HepG2 (cell line): ENCODE results near the gene NYNRIN. TPM values are rescaled to one million over a fixed set of nuclear protein-coding genes. Genes with fewer than 3 reads are reported as not detected.

Experiments
- GTF3A ChIP-seq: sonication (generic); formaldehyde crosslinking; conservative IDR thresholded peaks from 2 replicates; pipeline ENCODE4 v1.4.0; 2020; ENCODE audit warnings: mild to moderate bottlenecking, missing genetic modification reagents
- MEIS2 ChIP-seq: sonication (generic); formaldehyde crosslinking; IDR thresholded peaks from 2 replicates; pipeline ENCODE4 v1.9.0; 2021; ENCODE audit warnings: mild to moderate bottlenecking, missing genetic modification reagents
- SOX13 ChIP-seq, 3 experiments: fragments of 450-650 bp in 1 of 3; sonication (generic) in 1 of 3; formaldehyde crosslinking in 1 of 3; IDR thresholded peaks in 2 of 3; conservative IDR thresholded peaks in 1 of 3; 2 replicates each; pipeline versions ENCODE4 v1.5.0 to v1.6.1; 2016 to 2020; ENCODE audit warnings: antibody characterized with exemption in 1 of 3, mild to moderate bottlenecking in 1 of 3, missing compliant biosample characterization in 1 of 3, missing genetic modification reagents in 1 of 3, moderate library complexity in 1 of 3
- SOX6 ChIP-seq, 2 experiments: fragments of 450-650 bp in 1 of 2; sonication (generic) in 1 of 2; formaldehyde crosslinking in 1 of 2; IDR thresholded peaks; 2 replicates each; pipeline versions ENCODE4 v1.4.0 to v1.6.1; 2017 to 2020; ENCODE audit warnings: antibody characterized with exemption in 1 of 2, mild to moderate bottlenecking in 1 of 2, missing genetic modification reagents in 1 of 2
- TBX2 ChIP-seq: sonication (generic); formaldehyde crosslinking; IDR thresholded peaks from 2 replicates; pipeline ENCODE4 v1.5.0; 2020; ENCODE audit warnings: missing genetic modification reagents, mild to moderate bottlenecking, borderline replicate concordance
- TBX3 ChIP-seq: fragments of 450-650 bp; IDR thresholded peaks from 2 replicates; pipeline ENCODE4 v1.6.1; 2017; ENCODE audit warnings: antibody characterized with exemption, mild to moderate bottlenecking, inconsistent platforms, borderline replicate concordance
- U2AF1 ChIP-seq: fragments of 200-400 bp; formaldehyde crosslinking; optimal IDR thresholded peaks from 2 replicates; pipeline ENCODE3; 2017; ENCODE audit warnings: mild to moderate bottlenecking, low read depth, low read length
- ZNF30 ChIP-seq: sonication (generic); formaldehyde crosslinking; IDR thresholded peaks from 2 replicates; pipeline ENCODE4 v1.5.0; 2020; ENCODE audit warnings: mild to moderate bottlenecking, missing genetic modification reagents
- ZNF776 ChIP-seq: sonication (generic); formaldehyde crosslinking; IDR thresholded peaks from 2 replicates; pipeline ENCODE4 v1.4.0; 2020; ENCODE audit warnings: mild to moderate bottlenecking, missing genetic modification reagents
- ZNF850 ChIP-seq: sonication (generic); formaldehyde crosslinking; conservative IDR thresholded peaks from 2 replicates; pipeline ENCODE4 v1.9.0; 2021; ENCODE audit warnings: mild to moderate bottlenecking, missing genetic modification reagents
- ZSCAN21 ChIP-seq: sonication (generic); formaldehyde crosslinking; IDR thresholded peaks from 2 replicates; pipeline ENCODE4 v1.8.0; 2022; ENCODE audit warnings: mild to moderate bottlenecking, missing genetic modification reagents, moderate library complexity, borderline replicate concordance
- polyA plus RNA-seq, 8 experiments: library from polyadenylated mRNA; depleted of rRNA in 3 of 8; stranded (reverse) in 7 of 8; unstranded in 1 of 8; fragments of >200 nt; fragmentation: Illumina TruSeq in 4 of 8; extraction: Trizol in 4 of 8; gene quantifications; 2 replicates each; pipeline versions ENCODE4 v1.2.1 to v1.2.3, GENCODE V29; 2011 to 2016; ENCODE audit warnings: low read depth in 4 of 8, missing spikeins in 1 of 8, mixed read lengths in 1 of 8; ENCODE audit not compliant: insufficient read depth in 1 of 8
- total RNA-seq, 5 experiments: library from RNA; depleted of rRNA; stranded (reverse); fragments of >200 nt; fragmentation: Illumina TruSeq; extraction: Trizol; gene quantifications; 2 replicates each; pipeline ENCODE4 v1.2.3, GENCODE V29; 2016; ENCODE audit warnings: low read depth in 1 of 5
- TF ChIP-seq, protein P1 (sequence below): sonication (generic); formaldehyde crosslinking; IDR thresholded peaks from 2 replicates; pipeline ENCODE4 v1.5.0; 2020; ENCODE audit warnings: mild to moderate bottlenecking, missing genetic modification reagents, borderline replicate concordance
- TF ChIP-seq, protein P2 (sequence below): sonication (generic); formaldehyde crosslinking; IDR thresholded peaks from 2 replicates; pipeline ENCODE4 v1.8.1; 2023; ENCODE audit warnings: missing genetic modification reagents, inconsistent platforms, borderline replicate concordance
- TF ChIP-seq, protein P3 (sequence below): sonication (generic); formaldehyde crosslinking; IDR thresholded peaks from 2 replicates; pipeline ENCODE4 v1.5.0; 2020; ENCODE audit warnings: missing genetic modification reagents, mild to moderate bottlenecking, borderline replicate concordance
- TF ChIP-seq, protein P4 (sequence below): fragments of 450-650 bp; IDR thresholded peaks from 2 replicates; pipeline ENCODE4 v1.6.1; 2016

Gene NYNRIN
- total and polyA plus RNA-seq, 2 of the 13 experiments (the other 11 are each of a cell fraction or from before 2014, with no cell fraction given): 0.63 to 1.1 TPM

- TF ChIP-seq MEIS2 (CRISPR knock-in tag) (peak; percentile 95), TBX2 (CRISPR knock-in tag) (peak; percentile 94), SOX6 (IDR thresholded peaks at IDR 0.05) (no peak), SOX6 (CRISPR knock-in tag; IDR thresholded peaks at IDR 0.05) (peak; percentile 88), ZNF30 (CRISPR knock-in tag) (0 out of 2 replicates have a peak, but pooled peaks have one; percentile 62), SOX13 (IDR thresholded peaks at IDR 0.05) (no peak; the same call in none of the 2 replicates), SOX13 (CRISPR knock-in tag; conservative IDR thresholded peaks at IDR 0.05 in 1 of 2, IDR thresholded peaks at IDR 0.05 in 1 of 2) (peak; percentile 21 to 81; a peak in 2 of 4 replicates), ZNF850 (CRISPR knock-in tag) (0 out of 2 replicates have a peak, but pooled peaks have one; percentile 21), TBX3 (no peak), U2AF1 (peak; percentile 98), GTF3A (CRISPR knock-in tag) (no peak; the same call in 1 of the 2 replicates), ZNF776 (CRISPR knock-in tag) (peak; percentile 90; the same call in 1 of the 2 replicates), ZSCAN21 (CRISPR knock-in tag) (peak; percentile 94; the same call in 1 of the 2 replicates)
- TF ChIP-seq, protein P1, sequence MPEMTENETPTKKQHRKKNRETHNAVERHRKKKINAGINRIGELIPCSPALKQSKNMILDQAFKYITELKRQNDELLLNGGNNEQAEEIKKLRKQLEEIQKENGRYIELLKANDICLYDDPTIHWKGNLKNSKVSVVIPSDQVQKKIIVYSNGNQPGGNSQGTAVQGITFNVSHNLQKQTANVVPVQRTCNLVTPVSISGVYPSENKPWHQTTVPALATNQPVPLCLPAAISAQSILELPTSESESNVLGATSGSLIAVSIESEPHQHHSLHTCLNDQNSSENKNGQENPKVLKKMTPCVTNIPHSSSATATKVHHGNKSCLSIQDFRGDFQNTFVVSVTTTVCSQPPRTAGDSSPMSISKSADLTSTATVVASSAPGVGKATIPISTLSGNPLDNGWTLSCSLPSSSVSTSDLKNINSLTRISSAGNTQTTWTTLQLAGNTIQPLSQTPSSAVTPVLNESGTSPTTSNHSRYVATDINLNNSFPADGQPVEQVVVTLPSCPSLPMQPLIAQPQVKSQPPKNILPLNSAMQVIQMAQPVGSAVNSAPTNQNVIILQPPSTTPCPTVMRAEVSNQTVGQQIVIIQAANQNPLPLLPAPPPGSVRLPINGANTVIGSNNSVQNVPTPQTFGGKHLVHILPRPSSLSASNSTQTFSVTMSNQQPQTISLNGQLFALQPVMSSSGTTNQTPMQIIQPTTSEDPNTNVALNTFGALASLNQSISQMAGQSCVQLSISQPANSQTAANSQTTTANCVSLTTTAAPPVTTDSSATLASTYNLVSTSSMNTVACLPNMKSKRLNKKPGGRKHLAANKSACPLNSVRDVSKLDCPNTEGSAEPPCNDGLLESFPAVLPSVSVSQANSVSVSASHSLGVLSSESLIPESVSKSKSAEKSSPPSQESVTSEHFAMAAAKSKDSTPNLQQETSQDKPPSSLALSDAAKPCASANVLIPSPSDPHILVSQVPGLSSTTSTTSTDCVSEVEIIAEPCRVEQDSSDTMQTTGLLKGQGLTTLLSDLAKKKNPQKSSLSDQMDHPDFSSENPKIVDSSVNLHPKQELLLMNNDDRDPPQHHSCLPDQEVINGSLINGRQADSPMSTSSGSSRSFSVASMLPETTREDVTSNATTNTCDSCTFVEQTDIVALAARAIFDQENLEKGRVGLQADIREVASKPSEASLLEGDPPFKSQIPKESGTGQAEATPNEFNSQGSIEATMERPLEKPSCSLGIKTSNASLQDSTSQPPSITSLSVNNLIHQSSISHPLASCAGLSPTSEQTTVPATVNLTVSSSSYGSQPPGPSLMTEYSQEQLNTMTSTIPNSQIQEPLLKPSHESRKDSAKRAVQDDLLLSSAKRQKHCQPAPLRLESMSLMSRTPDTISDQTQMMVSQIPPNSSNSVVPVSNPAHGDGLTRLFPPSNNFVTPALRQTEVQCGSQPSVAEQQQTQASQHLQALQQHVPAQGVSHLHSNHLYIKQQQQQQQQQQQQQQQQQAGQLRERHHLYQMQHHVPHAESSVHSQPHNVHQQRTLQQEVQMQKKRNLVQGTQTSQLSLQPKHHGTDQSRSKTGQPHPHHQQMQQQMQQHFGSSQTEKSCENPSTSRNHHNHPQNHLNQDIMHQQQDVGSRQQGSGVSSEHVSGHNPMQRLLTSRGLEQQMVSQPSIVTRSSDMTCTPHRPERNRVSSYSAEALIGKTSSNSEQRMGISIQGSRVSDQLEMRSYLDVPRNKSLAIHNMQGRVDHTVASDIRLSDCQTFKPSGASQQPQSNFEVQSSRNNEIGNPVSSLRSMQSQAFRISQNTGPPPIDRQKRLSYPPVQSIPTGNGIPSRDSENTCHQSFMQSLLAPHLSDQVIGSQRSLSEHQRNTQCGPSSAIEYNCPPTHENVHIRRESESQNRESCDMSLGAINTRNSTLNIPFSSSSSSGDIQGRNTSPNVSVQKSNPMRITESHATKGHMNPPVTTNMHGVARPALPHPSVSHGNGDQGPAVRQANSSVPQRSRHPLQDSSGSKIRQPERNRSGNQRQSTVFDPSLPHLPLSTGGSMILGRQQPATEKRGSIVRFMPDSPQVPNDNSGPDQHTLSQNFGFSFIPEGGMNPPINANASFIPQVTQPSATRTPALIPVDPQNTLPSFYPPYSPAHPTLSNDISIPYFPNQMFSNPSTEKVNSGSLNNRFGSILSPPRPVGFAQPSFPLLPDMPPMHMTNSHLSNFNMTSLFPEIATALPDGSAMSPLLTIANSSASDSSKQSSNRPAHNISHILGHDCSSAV (CRISPR knock-in tag): no peak
- TF ChIP-seq, protein P2, sequence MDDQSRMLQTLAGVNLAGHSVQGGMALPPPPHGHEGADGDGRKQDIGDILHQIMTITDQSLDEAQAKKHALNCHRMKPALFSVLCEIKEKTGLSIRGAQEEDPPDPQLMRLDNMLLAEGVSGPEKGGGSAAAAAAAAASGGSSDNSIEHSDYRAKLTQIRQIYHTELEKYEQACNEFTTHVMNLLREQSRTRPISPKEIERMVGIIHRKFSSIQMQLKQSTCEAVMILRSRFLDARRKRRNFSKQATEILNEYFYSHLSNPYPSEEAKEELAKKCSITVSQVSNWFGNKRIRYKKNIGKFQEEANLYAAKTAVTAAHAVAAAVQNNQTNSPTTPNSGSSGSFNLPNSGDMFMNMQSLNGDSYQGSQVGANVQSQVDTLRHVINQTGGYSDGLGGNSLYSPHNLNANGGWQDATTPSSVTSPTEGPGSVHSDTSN (CRISPR knock-in tag): no peak
- TF ChIP-seq, protein P3, sequence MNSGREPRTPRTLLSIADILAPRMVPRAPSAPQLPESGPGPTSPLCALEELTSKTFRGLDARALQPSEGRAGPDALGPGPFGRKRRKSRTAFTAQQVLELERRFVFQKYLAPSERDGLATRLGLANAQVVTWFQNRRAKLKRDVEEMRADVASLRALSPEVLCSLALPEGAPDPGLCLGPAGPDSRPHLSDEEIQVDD: peak; percentile 22; the same call in 1 of the 2 replicates
- TF ChIP-seq, protein P4, sequence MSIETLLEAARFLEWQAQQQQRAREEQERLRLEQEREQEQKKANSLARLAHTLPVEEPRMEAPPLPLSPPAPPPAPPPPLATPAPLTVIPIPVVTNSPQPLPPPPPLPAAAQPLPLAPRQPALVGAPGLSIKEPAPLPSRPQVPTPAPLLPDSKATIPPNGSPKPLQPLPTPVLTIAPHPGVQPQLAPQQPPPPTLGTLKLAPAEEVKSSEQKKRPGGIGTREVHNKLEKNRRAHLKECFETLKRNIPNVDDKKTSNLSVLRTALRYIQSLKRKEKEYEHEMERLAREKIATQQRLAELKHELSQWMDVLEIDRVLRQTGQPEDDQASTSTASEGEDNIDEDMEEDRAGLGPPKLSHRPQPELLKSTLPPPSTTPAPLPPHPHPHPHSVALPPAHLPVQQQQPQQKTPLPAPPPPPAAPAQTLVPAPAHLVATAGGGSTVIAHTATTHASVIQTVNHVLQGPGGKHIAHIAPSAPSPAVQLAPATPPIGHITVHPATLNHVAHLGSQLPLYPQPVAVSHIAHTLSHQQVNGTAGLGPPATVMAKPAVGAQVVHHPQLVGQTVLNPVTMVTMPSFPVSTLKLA: peak; percentile 89
Measured at GRCh38 chr14:24442240-24443052, 43.6 kb downstream of the NYNRIN start, which contains the start of gene SDR39U1 (continued).
